ENCODE measurements around the gene TFDP2.

Gene TFDP2

GRCh38 chr3:141905129-141905528, 244.2 kb downstream of the TFDP2 start:
- no peak overlapping the region for H3K4me3 ChIP-seq (ENCODE audit: low read length)
- no peak for DNase-seq (ENCODE audit: low read depth)
- TF ChIP-seq CTCF (IDR thresholded peaks at IDR 0.05; ENCODE audit: insufficient read depth, low read depth, low read length, missing control alignments) = no peak

- DNase-seq (ENCODE audit: low read depth) = no peak
- TF ChIP-seq CTCF (IDR thresholded peaks at IDR 0.05; ENCODE audit: insufficient read depth, low read depth, low read length, missing control alignments) = no peak
- no peak overlapping the region for H3K4me3 ChIP-seq (ENCODE audit: low read length)
Observed at GRCh38 chr3:141904203-141904602, 245.1 kb downstream of the TFDP2 start.

DNA sequence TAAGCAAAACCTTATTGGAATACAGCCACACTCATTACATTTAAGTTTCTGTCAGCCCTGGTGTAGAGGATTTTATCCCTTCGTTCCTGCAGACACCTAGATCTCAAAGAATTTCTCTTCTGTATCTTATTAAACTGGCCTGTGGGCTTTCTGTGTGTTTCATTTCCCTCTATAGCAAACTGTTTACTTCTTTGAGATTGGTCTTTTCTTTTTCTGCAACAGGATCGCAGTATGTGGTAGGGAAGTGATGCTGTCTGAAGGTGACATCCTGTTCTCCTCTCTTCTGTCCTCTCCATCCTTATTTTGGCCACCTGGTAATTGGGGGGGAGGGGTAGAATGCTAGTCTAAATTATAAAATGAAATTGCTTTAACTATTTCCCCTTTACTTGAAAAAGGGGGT, 247.4 kb downstream of the TFDP2 start:
- H3K4me3 ChIP-seq (ENCODE audit: low read length) = no peak overlapping the region
- no peak for TF ChIP-seq CTCF (IDR thresholded peaks at IDR 0.05; ENCODE audit: insufficient read depth, low read depth, low read length, missing control alignments)
- no peak for DNase-seq (ENCODE audit: low read depth)

GRCh38 chr3:141900343-141900742, 249.0 kb downstream of the TFDP2 start:
- TF ChIP-seq CTCF (IDR thresholded peaks at IDR 0.05; ENCODE audit: insufficient read depth, low read depth, low read length, missing control alignments) = no peak
- no peak overlapping the region for H3K4me3 ChIP-seq (ENCODE audit: low read length)
- no peak for DNase-seq (ENCODE audit: low read depth)

- DNase-seq (ENCODE audit: low read depth) = no peak
- no peak for TF ChIP-seq CTCF (IDR thresholded peaks at IDR 0.05; ENCODE audit: insufficient read depth, low read depth, low read length, missing control alignments)
Observed at GRCh38 chr3:141898908-141899307, 250.4 kb downstream of the TFDP2 start.

GRCh38 chr3:141895731-141896130, 253.6 kb downstream of the TFDP2 start:
- no peak for TF ChIP-seq CTCF (IDR thresholded peaks at IDR 0.05; ENCODE audit: insufficient read depth, low read depth, low read length, missing control alignments)

More at GRCh38 chr3:141898908-141899307, 250.4 kb downstream of the TFDP2 start:
- H3K4me3 ChIP-seq (ENCODE audit: low read length) = no peak overlapping the region

GRCh38 chr3:141894524-141895176, 254.7 kb downstream of the TFDP2 start:
- TF ChIP-seq CTCF (IDR thresholded peaks at IDR 0.05; ENCODE audit: insufficient read depth, low read depth, low read length, missing control alignments) = no peak
- H3K4me3 ChIP-seq (ENCODE audit: low read length) = no peak overlapping the region
- peak; percentile 91 for DNase-seq (ENCODE audit: low read depth)

More at GRCh38 chr3:141895731-141896130, 253.6 kb downstream of the TFDP2 start:
- DNase-seq (ENCODE audit: low read depth) = no peak
- H3K4me3 ChIP-seq (ENCODE audit: low read length) = no peak overlapping the region
